CD4-positive, alpha-beta T cell treated with Interleukin-10 for 1 hour (primary cell): ENCODE data around the gene PLA2G10.
A peak's percentile ranks its signal among the peaks of the same experiment; 100 is the strongest.
"Not testable (repeated sequence)": the region's sequence is repeated elsewhere in the genome, so short reads cannot be mapped to it uniquely, and the experiment has no call there.

ENCODE experiments used
- DNase-seq: peaks from one replicate; pipeline ENCODE4 v3.0.0-alpha.2; 2020

The PLA2G10 gene

GRCh38 chr16:14658063-14658462, 36.0 kb downstream of the PLA2G10 start:
- DNase-seq = no peak

- no peak for DNase-seq
Measured at GRCh38 chr16:14652726-14653125, 41.4 kb downstream of the PLA2G10 start.

- DNase-seq = no peak
Measured at GRCh38 chr16:14650629-14651028, 43.5 kb downstream of the PLA2G10 start.

- DNase-seq = no peak
Measured at GRCh38 chr16:14649816-14650215, 44.3 kb downstream of the PLA2G10 start.

GRCh38 chr16:14641926-14642325, 52.2 kb downstream of the PLA2G10 start:
- no peak for DNase-seq

- no peak for DNase-seq
Measured at GRCh38 chr16:14641206-14641605, 52.9 kb downstream of the PLA2G10 start.

GRCh38 chr16:14640538-14640937, 53.6 kb downstream of the PLA2G10 start:
- DNase-seq = no peak

- not testable (repeated sequence) for DNase-seq
Measured at GRCh38 chr16:14636951-14637240, 57.2 kb downstream of the PLA2G10 start.

GRCh38 chr16:14636179-14636950, 57.7 kb downstream of the PLA2G10 start:
- not testable (repeated sequence) for DNase-seq

GRCh38 chr16:14635395-14636165, 58.5 kb downstream of the PLA2G10 start:
- no peak for DNase-seq

- no peak for DNase-seq
Measured at GRCh38 chr16:14634389-14634725, 59.8 kb downstream of the PLA2G10 start.

GRCh38 chr16:14632693-14633569, 61.2 kb downstream of the PLA2G10 start, which contains the start of gene BFAR:
BFAR (plus strand) TSS chr16:14632951; CDS start chr16:14644347, 11,396 bp downstream.
- peak; percentile 99 for DNase-seq

- not testable (repeated sequence) for DNase-seq
Measured at GRCh38 chr16:14630620-14631330, 63.3 kb downstream of the PLA2G10 start.

- DNase-seq = peak; percentile 98
Measured at GRCh38 chr16:14629919-14630619, 64.0 kb downstream of the PLA2G10 start, which contains the start of gene PARN. PARN (minus strand) TSS chr16:14630260; CDS start chr16:14630125, 135 bp downstream.

- no peak for DNase-seq
Measured at GRCh38 chr16:14629612-14629918, 64.5 kb downstream of the PLA2G10 start.

GRCh38 chr16:14628806-14629611, 65.1 kb downstream of the PLA2G10 start:
- no peak for DNase-seq

GRCh38 chr16:14627078-14627477, 67.0 kb downstream of the PLA2G10 start:
- DNase-seq = no peak
